Measurements from ENCODE around the gene ENAH.
A peak's percentile ranks its signal among the peaks of the same experiment; 100 is the strongest.

ENAH gene

GRCh38 chr1:225554216-225554812, 98.6 kb downstream of the ENAH start:
- peak; percentile 29 for DNase-seq

DNA sequence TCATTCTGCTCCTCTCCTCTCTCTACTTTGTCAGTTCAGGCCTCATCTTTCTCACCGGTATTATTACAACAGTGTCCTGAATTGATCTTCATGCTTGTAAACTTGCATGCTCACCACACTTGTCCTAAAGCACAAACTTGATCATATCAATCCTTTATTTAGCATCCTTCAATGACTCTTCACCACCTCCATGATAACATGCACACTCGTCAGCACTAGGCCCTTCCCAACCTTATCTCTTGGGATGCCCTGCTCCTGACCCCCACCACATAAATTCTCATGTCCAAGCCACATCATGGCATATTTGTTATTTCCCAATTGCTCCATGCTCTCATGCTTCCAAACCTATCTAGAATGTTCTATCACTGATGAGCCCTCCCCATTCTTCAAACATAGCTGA, 103.1 kb downstream of the ENAH start:
- DNase-seq = no peak

- no peak for DNase-seq
Measured at GRCh38 chr1:225548140-225548857, 104.6 kb downstream of the ENAH start.

DNA sequence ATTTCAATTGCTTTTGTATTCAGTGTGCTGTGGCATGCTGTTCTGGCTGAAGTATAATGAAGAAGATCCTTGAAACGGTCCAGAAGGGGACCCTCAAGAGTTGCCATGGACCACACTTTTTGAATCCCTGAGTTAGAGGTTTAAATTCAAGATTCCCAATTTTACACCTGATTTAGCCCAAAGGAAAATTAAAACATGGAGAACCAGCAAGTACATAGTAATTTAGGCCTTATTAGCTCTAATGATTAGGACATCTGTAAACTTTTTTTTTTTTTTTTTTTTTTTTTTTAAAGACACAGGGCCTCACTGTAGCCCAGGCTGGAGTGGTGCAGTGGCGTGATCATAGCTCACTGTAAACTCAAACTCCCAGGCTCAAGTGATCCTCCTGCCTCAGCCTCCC, 107.3 kb downstream of the ENAH start:
- DNase-seq = no peak

- DNase-seq = no peak
Measured at GRCh38 chr1:225544924-225545323, 108.0 kb downstream of the ENAH start.

DNA sequence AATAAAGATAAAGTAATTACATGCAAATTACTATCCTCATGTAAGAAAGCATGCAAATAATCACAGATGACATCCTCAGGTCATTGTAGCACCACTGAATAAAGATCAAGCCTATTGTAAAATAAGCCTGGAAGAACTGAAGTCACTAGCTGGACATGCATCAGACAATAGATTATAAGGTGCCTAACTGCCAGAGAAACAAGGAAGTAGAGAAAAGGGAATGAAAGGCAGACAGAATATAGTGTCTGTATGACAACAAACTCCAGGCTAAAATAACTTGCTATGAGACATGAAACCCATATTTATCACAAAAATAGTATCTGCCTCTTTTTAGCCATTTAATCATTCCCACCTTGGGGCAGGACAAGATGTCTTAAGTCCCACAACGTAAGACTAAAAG, 108.7 kb downstream of the ENAH start:
- no peak for DNase-seq

- DNase-seq = no peak
Measured at GRCh38 chr1:225543350-225543749, 109.6 kb downstream of the ENAH start.

- no peak for DNase-seq
Measured at GRCh38 chr1:225541383-225541782, 111.5 kb downstream of the ENAH start.

GRCh38 chr1:225539575-225539974, 113.3 kb downstream of the ENAH start:
- DNase-seq = no peak

- no peak for DNase-seq
Measured at GRCh38 chr1:225539069-225539468, 113.9 kb downstream of the ENAH start.

GRCh38 chr1:225537554-225538251, 115.2 kb downstream of the ENAH start:
- DNase-seq = no peak

GRCh38 chr1:225535280-225535679, 117.6 kb downstream of the ENAH start:
- no peak for DNase-seq

- DNase-seq = no peak
Measured at GRCh38 chr1:225534772-225535171, 118.2 kb downstream of the ENAH start.

DNA sequence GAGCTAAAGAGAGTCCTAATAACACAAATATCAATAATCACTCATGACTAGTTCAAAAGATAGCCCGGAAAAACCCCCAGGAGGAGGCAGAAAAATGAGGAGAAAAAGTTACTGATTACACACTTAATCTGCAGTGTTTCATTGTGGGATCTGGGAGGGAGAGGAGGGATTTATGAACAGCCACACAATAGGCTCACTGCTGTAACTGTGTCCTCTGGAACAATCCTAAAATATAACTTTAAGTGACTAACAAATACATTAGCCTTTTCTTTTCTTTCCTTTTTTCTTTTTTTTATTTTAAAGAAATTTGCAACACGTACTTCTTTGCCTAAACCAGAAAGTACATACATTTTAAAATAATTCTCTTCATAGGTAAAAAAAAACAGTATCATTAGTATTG, 118.8 kb downstream of the ENAH start:
- DNase-seq = no peak

DNA sequence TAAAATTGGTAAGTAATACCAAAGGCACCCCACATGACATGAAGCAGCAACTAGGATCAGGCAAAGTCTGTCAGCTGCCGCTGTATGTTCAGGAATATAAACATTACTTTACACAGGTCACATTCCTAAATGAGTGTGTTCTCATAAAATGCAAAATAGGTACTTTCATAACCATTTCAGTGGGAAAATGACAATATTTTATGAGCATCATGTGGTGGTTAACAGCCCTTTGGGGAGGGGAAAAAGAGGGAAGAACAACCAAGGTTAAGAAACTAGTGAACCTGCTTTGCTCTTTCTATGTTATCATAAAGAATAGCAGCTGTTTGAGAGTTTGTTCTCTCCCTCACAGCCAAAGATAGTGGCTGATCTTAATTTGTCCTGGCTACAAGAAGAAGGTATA, 119.7 kb downstream of the ENAH start:
- DNase-seq = no peak

DNA sequence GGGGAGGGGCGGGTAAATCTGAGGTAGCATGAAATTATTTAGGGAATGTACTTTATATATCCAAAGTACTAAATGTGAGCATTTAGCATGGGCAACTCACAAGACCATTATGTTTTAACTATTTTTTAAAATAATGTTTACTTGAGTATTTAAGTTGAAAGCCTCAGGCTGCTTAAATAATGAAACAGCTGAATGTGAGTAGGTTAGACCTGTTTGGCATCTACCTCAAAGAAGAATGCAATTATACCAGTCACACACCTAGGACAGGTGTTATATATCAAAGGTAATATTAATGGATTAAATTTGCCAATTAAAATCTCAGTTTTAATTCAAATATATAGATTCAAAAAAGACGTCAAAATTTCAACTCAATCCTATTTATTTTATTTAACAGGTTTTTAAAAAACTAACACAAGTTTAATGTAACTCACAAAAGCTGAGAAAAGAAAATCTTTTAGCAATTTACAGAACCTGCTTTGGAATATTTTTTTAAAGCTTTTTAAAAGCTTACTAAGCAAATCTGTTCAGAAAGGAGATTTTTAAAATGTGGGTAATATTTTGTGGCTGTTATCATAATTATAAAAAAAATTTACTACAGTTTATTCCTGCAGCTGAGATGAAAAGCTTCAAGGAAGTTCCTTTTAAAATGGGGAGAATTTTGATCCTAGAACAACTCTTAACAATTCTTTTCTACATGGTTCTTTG, 120.5 kb downstream of the ENAH start:
- no peak for DNase-seq

GRCh38 chr1:225529726-225530125, 123.2 kb downstream of the ENAH start:
- no peak for DNase-seq

- DNase-seq = no peak
Measured at GRCh38 chr1:225527575-225527974, 125.3 kb downstream of the ENAH start.

GRCh38 chr1:225526878-225527277, 126.0 kb downstream of the ENAH start:
- no peak for DNase-seq

DNA sequence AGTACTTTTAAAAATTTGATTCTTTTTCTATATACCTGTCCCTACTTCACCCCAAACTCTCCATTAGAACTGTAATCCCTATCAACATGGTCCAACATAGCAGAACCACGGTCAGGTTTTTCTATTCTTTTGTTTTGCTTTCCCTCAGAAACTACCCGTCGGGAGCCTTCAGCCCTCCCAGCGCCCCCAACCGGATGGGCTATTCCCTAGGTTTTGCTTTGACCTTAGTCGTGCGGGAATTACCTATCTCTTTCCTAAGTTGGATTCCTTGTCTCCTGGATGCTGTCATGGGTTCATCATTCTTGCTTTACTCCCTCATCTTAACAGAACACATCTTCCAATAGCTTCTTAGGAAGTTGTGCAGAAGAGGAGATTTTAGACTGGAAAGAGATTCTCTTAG, 127.5 kb downstream of the ENAH start:
- DNase-seq = no peak

GRCh38 chr1:225524570-225524969, 128.4 kb downstream of the ENAH start:
- no peak for DNase-seq

DNA sequence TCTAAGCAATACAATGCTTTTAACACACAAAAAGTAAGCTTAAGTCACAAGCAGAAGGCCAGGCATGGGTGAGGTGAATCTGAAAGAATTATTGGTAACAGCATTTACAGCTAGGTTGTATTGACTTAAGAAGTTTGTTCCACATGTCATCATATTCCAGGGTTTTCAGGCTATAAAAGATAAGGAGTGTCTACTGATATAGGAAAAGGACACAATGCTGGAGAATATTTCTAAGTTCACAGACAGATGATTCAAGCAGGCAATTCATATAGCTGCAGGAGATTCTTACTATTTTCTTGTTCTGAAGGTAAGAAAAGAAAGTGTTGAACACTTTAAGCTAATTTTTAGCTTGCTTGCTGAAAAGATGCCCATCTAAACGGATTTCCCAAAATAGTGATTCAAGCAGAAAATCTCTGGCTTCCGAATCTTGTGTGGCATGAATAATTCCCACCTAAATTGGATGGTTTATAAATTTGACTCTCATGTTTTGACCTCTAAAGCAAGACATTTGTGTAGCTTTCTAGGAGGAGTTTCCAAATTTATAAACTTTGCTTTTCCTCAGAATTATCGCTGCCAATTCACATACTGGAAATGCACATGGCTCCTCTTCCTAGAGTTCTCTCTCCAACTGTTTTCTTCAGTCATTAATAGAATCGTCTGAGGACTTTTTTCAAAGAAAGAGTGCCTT, 129.5 kb downstream of the ENAH start:
- DNase-seq = no peak

Measured in DMS79 treated with DMSO at 0.1 percent for 48 hours (cell line).